H1 (cell line): ENCODE results near the gene TLE4. TPM values are rescaled to one million over a fixed set of nuclear protein-coding genes. Genes with fewer than 3 reads are reported as not detected.

Source experiments
- SIN3A ChIP-seq, 2 experiments: IDR thresholded peaks in 1 of 2; conservative IDR thresholded peaks in 1 of 2; 2 replicates each; pipeline ENCODE4 v1.6.1; 2011 to 2012; ENCODE audit warnings: low read length in 2 of 2, improper control_type of control experiment in 1 of 2, low read depth in 1 of 2, mild to moderate bottlenecking in 1 of 2
- polyA plus RNA-seq, 7 experiments: library from polyadenylated mRNA; depleted of rRNA in 3 of 7; stranded (reverse) in 5 of 7; unstranded in 2 of 7; fragments of >200 nt in 5 of 7; fragments of 200-250 nt in 2 of 7; gene quantifications; 1 replicate in 5 of 7; 2 replicates in 1 of 7; 4 replicates in 1 of 7; pipeline versions ENCODE4 v1.2.1 to v1.2.3, GENCODE V29; 2011 to 2013; ENCODE audit warnings: missing spikeins in 2 of 7, mixed read lengths in 2 of 7
- total RNA-seq: library from RNA; stranded (reverse); fragmentation: NEBNext Ultra II Directional; extraction: Animal tissue kit (Norgen Biotek cat#: 25700); gene quantifications from 2 replicates; pipeline ENCODE4 v1.2.1, GENCODE V29; 2021
- TF ChIP-seq, protein P1 (sequence below): fragments of 300-600 bp; sonication (generic); IDR thresholded peaks from 2 replicates; pipeline ENCODE4 v1.7.1; 2012; ENCODE audit warnings: low read length, moderate library complexity, mild to moderate bottlenecking, inconsistent platforms; ENCODE audit not compliant: insufficient replicate concordance
- TF ChIP-seq, protein P2 (sequence below): IDR thresholded peaks from 2 replicates; pipeline ENCODE4 v1.6.1; 2011; ENCODE audit warnings: low read depth, mild to moderate bottlenecking, low read length; ENCODE audit not compliant: insufficient read depth

TLE4 gene
- total and polyA plus RNA-seq, 2 of the 8 experiments (the other 6 are each of a cell fraction or from before 2014, with no cell fraction given): 32.4 to 36.9 TPM

DNA sequence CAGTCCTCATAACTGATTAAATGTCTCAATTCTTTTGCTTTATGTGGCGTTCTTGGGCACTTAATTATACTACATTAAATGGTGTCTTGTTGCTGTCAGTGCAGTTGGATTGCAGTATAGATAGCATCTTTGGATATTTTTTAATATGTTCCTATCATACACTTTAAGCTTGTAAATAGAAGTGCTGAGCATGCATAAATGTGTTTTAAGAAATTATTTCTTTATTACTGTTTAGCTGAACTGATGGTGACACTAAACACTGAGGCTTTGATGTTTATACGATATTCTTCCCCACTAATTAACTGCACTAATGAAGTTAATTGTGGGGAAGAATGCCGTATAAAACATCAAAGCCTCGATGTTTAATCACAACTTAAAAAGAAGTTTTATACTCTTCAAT is 116.6 kb downstream of the TLE4 start (continued):
- TF ChIP-seq, protein P1, sequence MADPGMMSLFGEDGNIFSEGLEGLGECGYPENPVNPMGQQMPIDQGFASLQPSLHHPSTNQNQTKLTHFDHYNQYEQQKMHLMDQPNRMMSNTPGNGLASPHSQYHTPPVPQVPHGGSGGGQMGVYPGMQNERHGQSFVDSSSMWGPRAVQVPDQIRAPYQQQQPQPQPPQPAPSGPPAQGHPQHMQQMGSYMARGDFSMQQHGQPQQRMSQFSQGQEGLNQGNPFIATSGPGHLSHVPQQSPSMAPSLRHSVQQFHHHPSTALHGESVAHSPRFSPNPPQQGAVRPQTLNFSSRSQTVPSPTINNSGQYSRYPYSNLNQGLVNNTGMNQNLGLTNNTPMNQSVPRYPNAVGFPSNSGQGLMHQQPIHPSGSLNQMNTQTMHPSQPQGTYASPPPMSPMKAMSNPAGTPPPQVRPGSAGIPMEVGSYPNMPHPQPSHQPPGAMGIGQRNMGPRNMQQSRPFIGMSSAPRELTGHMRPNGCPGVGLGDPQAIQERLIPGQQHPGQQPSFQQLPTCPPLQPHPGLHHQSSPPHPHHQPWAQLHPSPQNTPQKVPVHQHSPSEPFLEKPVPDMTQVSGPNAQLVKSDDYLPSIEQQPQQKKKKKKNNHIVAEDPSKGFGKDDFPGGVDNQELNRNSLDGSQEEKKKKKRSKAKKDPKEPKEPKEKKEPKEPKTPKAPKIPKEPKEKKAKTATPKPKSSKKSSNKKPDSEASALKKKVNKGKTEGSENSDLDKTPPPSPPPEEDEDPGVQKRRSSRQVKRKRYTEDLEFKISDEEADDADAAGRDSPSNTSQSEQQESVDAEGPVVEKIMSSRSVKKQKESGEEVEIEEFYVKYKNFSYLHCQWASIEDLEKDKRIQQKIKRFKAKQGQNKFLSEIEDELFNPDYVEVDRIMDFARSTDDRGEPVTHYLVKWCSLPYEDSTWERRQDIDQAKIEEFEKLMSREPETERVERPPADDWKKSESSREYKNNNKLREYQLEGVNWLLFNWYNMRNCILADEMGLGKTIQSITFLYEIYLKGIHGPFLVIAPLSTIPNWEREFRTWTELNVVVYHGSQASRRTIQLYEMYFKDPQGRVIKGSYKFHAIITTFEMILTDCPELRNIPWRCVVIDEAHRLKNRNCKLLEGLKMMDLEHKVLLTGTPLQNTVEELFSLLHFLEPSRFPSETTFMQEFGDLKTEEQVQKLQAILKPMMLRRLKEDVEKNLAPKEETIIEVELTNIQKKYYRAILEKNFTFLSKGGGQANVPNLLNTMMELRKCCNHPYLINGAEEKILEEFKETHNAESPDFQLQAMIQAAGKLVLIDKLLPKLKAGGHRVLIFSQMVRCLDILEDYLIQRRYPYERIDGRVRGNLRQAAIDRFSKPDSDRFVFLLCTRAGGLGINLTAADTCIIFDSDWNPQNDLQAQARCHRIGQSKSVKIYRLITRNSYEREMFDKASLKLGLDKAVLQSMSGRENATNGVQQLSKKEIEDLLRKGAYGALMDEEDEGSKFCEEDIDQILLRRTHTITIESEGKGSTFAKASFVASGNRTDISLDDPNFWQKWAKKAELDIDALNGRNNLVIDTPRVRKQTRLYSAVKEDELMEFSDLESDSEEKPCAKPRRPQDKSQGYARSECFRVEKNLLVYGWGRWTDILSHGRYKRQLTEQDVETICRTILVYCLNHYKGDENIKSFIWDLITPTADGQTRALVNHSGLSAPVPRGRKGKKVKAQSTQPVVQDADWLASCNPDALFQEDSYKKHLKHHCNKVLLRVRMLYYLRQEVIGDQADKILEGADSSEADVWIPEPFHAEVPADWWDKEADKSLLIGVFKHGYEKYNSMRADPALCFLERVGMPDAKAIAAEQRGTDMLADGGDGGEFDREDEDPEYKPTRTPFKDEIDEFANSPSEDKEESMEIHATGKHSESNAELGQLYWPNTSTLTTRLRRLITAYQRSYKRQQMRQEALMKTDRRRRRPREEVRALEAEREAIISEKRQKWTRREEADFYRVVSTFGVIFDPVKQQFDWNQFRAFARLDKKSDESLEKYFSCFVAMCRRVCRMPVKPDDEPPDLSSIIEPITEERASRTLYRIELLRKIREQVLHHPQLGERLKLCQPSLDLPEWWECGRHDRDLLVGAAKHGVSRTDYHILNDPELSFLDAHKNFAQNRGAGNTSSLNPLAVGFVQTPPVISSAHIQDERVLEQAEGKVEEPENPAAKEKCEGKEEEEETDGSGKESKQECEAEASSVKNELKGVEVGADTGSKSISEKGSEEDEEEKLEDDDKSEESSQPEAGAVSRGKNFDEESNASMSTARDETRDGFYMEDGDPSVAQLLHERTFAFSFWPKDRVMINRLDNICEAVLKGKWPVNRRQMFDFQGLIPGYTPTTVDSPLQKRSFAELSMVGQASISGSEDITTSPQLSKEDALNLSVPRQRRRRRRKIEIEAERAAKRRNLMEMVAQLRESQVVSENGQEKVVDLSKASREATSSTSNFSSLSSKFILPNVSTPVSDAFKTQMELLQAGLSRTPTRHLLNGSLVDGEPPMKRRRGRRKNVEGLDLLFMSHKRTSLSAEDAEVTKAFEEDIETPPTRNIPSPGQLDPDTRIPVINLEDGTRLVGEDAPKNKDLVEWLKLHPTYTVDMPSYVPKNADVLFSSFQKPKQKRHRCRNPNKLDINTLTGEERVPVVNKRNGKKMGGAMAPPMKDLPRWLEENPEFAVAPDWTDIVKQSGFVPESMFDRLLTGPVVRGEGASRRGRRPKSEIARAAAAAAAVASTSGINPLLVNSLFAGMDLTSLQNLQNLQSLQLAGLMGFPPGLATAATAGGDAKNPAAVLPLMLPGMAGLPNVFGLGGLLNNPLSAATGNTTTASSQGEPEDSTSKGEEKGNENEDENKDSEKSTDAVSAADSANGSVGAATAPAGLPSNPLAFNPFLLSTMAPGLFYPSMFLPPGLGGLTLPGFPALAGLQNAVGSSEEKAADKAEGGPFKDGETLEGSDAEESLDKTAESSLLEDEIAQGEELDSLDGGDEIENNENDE: no peak
- TF ChIP-seq, protein P2, sequence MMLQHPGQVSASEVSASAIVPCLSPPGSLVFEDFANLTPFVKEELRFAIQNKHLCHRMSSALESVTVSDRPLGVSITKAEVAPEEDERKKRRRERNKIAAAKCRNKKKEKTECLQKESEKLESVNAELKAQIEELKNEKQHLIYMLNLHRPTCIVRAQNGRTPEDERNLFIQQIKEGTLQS: no peak
- TF ChIP-seq SIN3A (conservative IDR thresholded peaks at IDR 0.05 in 1 of 2, IDR thresholded peaks at IDR 0.05 in 1 of 2; ENCODE audit: low read depth in 1 of 2, low read length in 2 of 2): no peak
